Measurements from ENCODE around the gene NKX2-1.

NKX2-1 gene

DNA sequence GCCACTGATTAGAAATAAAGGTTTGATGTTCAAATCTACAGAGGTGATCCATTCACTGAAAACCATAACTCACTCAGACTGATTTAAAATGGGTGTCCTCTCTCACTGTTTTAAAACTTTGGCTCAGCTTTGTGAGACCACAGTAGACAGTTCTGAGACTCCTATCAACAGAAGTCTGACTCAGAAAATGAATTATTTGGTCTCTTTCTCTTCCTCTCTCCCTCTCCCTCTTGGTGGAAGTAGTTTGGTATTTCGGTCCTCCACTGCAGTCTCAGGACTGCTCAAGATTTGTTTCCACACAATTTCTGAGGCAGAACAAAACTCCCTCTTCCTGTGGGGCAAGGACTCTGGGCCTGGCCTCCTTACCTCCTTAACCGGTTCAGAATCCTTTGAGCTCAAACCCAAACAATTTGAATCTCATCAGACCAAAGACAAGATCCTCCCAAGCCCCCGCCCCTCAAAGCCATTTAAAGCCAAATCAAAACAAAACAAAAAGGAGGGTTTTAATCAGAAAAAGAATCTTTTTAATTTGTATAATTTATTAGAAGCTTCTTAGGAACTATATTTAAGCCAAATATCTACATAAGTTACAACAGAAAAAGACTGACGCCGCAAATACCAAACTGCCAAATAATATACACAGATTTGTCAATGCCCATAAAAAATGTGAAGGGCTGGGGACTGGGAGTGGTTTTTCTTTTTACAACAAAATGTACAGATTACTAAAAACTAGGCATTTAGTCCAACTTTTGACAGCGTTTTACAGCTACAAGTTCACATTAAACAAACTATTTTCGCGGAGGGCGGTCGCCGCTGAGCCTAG is 3.9 kb downstream of the NKX2-1 start:
- TF ChIP-seq, protein P1, sequence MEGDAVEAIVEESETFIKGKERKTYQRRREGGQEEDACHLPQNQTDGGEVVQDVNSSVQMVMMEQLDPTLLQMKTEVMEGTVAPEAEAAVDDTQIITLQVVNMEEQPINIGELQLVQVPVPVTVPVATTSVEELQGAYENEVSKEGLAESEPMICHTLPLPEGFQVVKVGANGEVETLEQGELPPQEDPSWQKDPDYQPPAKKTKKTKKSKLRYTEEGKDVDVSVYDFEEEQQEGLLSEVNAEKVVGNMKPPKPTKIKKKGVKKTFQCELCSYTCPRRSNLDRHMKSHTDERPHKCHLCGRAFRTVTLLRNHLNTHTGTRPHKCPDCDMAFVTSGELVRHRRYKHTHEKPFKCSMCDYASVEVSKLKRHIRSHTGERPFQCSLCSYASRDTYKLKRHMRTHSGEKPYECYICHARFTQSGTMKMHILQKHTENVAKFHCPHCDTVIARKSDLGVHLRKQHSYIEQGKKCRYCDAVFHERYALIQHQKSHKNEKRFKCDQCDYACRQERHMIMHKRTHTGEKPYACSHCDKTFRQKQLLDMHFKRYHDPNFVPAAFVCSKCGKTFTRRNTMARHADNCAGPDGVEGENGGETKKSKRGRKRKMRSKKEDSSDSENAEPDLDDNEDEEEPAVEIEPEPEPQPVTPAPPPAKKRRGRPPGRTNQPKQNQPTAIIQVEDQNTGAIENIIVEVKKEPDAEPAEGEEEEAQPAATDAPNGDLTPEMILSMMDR (conservative IDR thresholded peaks at IDR 0.05; ENCODE audit: low read length) = no peak
- no peak overlapping the region for H3K4me3 ChIP-seq (ENCODE audit: low read length)
- no peak for DNase-seq (ENCODE audit: low read depth)

DNA sequence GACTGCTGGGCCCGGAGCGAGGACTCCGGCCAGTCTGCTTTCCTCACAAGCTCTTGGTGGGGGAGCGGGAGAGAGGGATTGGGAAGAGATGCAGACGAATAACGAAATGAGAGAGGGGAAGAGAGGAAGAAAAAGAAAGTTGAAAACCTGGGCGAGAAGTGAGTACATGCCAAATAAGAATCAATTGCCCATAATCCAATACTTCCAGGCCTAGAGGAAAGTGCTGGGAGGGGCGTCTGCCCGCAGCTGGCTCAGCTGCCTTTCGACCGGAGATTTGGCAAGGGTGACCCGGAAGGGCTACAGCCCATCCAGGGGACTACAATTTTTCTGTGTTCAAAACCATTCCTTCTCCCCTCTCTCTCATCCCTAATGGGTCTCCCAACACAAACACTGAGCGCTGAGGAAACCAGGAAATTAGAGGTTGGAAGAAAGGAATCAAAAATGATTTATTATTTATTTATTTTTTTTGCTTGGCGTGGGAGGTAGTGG is 4.9 kb downstream of the NKX2-1 start:
- no peak overlapping the region for H3K4me3 ChIP-seq (ENCODE audit: low read length)
- DNase-seq (ENCODE audit: low read depth) = no peak
- TF ChIP-seq, protein P1 (conservative IDR thresholded peaks at IDR 0.05; ENCODE audit: low read length) = no peak

DNA sequence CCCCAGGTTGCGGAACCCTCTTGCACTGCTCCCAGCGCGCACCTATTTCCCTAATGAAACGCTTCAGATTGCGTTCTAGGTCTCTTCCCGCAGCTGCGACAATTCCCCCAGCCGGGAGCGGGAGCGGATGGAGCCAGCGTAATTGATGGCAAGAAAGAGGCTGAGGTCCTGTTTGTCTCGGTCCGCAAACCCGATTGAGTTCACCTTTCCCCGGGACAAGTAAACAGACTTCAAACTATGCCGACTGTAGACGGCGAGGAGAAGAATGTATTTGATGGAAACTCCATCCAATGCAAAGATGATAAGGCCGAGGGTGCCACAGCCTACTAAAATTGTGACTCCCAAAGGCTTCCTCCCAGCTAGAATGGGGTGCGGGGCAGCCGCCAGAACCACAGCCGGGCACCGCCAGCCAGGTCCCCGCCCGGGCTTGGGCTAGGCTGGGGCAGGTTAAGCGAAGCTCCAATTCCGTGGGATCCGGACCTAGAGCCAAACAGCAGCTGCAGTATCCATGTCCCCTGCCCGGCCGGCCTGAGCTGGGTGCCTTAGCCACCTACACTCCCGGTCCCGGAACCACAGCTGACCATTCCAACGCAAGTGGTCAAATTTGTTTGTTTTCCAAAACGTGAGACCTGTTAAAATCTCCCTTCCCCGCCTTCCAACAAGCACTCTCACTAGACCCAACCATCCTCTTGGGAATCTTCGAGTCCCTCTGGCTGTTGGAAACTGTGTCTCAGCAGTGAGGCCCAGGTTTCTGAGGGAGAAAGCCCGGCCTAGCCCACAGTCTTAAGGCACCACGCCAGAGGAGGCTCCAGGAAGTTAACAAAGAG is 5.5 kb downstream of the NKX2-1 start:
- H3K4me3 ChIP-seq (ENCODE audit: low read length) = no peak overlapping the region
- TF ChIP-seq, protein P1 (conservative IDR thresholded peaks at IDR 0.05; ENCODE audit: low read length) = no peak
- no peak for DNase-seq (ENCODE audit: low read depth)

DNA sequence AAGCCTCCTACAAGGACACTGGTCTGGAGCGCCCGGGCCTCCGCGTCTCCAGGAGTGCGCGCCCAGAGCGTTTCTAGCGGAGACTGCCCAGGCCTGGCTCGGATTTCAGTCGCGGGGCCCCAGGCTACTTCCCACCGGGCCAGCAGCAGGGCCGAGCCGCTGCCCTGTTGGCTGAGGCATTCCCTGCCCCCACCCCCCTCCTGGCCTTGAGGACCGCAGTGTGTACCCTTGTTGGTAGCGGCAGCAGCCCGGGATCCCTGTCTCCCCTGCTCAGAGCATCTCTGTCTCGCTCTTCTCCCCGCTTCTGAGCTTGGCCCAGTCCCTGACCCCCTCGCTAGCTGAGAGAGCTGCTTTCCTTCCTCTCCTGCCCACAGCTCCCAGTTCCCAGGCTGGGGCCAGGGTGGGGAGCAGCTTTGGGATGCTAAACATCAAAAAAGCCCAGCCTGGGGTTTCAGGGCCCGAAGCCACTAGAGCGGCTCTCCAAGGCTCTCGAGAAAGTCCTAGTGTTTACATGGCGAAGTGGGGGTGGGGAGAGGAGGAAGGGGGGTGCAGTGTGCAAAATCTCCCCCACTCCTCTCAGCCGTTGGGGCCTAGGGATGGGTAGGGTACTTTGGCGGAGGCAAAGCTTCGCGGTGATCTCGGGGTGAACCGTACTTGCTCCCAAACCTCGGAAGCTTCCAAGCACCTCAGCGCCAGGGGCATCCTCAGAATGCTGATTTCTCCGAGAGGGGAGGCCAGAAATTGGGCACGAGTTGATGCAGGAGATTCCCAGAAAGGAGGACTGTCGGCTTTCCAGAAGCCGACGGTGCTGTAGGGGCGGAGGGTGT is 6.4 kb downstream of the NKX2-1 start:
- TF ChIP-seq, protein P1 (conservative IDR thresholded peaks at IDR 0.05; ENCODE audit: low read length) = no peak
- H3K4me3 ChIP-seq (ENCODE audit: low read length) = no peak overlapping the region
- DNase-seq (ENCODE audit: low read depth) = no peak

DNA sequence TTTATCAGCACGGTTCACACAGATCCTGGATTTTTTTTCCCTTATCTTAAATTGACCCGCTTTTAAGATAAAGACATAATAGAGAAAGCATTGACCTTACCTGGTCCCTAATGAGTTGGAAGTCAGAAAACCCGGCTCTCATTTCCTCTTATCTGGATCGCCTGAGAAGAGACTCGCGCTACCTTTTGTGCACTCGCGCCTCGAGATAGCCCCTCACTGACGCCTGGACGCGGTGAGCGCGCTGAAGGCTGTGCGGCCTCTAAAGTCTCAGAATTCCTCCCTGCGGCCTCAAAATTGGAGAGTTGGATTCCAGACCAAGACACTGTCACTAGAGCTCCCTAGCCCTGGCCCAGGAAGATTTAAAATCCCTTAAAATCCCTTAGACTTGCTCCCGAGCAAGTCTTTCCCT is 7.0 kb downstream of the NKX2-1 start:
- no peak overlapping the region for H3K4me3 ChIP-seq (ENCODE audit: low read length)
- TF ChIP-seq, protein P1 (conservative IDR thresholded peaks at IDR 0.05; ENCODE audit: low read length) = no peak
- no peak for DNase-seq (ENCODE audit: low read depth)

DNA sequence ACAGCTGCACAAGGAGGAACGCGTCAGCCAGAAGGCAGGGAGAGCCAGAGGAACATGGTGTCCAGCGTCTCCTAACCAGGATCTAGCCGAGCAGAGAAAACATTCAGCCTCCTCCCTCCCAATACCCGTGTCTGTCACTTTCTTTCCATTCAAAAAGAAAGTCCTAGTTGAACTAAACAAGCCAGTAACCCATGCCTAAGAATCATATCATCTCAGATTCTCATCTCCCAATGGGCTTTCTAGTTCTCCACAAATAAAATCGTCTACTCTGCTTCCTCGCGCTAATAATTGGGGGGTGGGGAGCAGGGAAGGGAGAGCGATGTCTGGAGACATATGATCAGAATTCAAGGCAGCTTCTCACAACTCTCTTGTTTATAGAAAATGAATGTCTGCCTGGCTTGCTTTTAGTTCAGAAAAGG is 7.4 kb downstream of the NKX2-1 start:
- H3K4me3 ChIP-seq (ENCODE audit: low read length) = no peak overlapping the region
- TF ChIP-seq, protein P1 (conservative IDR thresholded peaks at IDR 0.05; ENCODE audit: low read length) = no peak
- no peak for DNase-seq (ENCODE audit: low read depth)

Measured in AG10803 (cell line).